ENCODE measurements around the gene ZDHHC14.

Gene ZDHHC14

GRCh38 chr6:157518397-157519250 lies 137.6 kb downstream of the ZDHHC14 start:
- no peak for DNase-seq (ENCODE audit: low read depth in 3 of 3)

- no peak for DNase-seq (ENCODE audit: low read depth in 3 of 3)
Observed at GRCh38 chr6:157519255-157520116, 138.5 kb downstream of the ZDHHC14 start.

- DNase-seq (ENCODE audit: low read depth in 3 of 3), result no peak
Observed at GRCh38 chr6:157520117-157520406, 139.1 kb downstream of the ZDHHC14 start.

GRCh38 chr6:157520596-157521361 lies 139.8 kb downstream of the ZDHHC14 start:
- DNase-seq (ENCODE audit: low read depth in 3 of 3), result no peak

GRCh38 chr6:157521362-157522335 lies 140.7 kb downstream of the ZDHHC14 start:
- no peak for DNase-seq (ENCODE audit: low read depth in 3 of 3)

- no peak for DNase-seq (ENCODE audit: low read depth in 3 of 3)
Observed at GRCh38 chr6:157522472-157522871, 141.5 kb downstream of the ZDHHC14 start.

- DNase-seq (ENCODE audit: low read depth in 3 of 3), result no peak
Observed at GRCh38 chr6:157524735-157525134, 143.7 kb downstream of the ZDHHC14 start.

- no peak for DNase-seq (ENCODE audit: low read depth in 3 of 3)
Observed at GRCh38 chr6:157525292-157525889, 144.4 kb downstream of the ZDHHC14 start.

- DNase-seq (ENCODE audit: low read depth in 3 of 3), result no peak
Observed at GRCh38 chr6:157525918-157526425, 145.0 kb downstream of the ZDHHC14 start.

- DNase-seq (ENCODE audit: low read depth in 3 of 3), result no peak
Observed at GRCh38 chr6:157527471-157527907, 146.5 kb downstream of the ZDHHC14 start.

GRCh38 chr6:157528931-157529653 lies 148.1 kb downstream of the ZDHHC14 start:
- DNase-seq (ENCODE audit: low read depth in 3 of 3), result no peak

GRCh38 chr6:157529654-157530039 lies 148.7 kb downstream of the ZDHHC14 start:
- DNase-seq (ENCODE audit: low read depth in 3 of 3), result no peak

GRCh38 chr6:157530126-157530525 lies 149.1 kb downstream of the ZDHHC14 start:
- DNase-seq (ENCODE audit: low read depth in 3 of 3), result no peak

- DNase-seq (ENCODE audit: low read depth in 3 of 3), result no peak
Observed at GRCh38 chr6:157530724-157531168, 149.8 kb downstream of the ZDHHC14 start.

- no peak for DNase-seq (ENCODE audit: low read depth in 3 of 3)
Observed at GRCh38 chr6:157531169-157531985, 150.4 kb downstream of the ZDHHC14 start.

GRCh38 chr6:157531986-157532365 lies 151.0 kb downstream of the ZDHHC14 start:
- no peak for DNase-seq (ENCODE audit: low read depth in 3 of 3)

- DNase-seq (ENCODE audit: low read depth in 3 of 3), result no peak
Observed at GRCh38 chr6:157533048-157533871, 152.3 kb downstream of the ZDHHC14 start.
